ENCODE measurements around the gene ABTB1. TPM values are rescaled to one million over a fixed set of nuclear protein-coding genes. Genes with fewer than 3 reads are reported as not detected.

ABTB1 gene
- total and polyA plus RNA-seq, 9 of the 15 experiments (the other 6 are each of a cell fraction or from before 2014, with no cell fraction given): 0.04 to 2.3 (median 0.55) TPM; not detected in 1

DNA sequence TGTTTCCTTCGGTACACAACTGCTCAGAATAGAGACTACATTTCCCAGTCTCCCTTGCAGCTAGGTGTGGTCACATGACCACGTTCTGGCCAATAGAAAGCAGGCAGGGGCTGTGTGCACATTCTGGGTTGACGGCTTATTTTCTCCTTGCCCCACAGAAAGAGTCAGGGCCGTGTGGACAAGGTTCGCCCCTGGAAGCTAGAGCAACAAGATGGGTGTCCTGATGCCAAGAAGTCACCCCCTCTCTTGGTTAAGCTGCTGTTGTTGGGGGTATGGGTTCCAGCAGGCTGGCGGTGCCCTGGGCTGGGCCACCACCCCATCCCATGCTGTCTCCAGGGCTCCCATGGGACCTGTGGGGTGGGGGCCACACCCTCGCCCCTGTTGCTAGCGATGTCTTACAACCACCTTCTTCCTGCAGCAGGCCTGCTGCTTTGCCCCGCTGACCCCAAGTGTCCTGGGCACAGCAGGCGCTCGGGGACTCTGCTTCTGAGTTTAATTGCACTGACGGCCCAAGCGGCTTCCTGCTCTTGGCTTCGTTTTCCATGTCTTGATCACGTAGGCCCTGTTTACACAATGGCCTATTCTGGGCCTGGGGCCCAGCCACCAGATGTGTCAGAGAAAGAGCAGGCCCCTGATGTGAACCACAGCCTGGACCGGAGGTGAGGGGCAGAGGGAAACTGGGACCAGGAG, 24.9 kb downstream of the ABTB1 start:
- Histone ChIP-seq H3K4me3 (no peak overlapping the region), H4K20me1 (replicated peaks; ENCODE audit: control insufficient read depth, insufficient read depth, low read length) (no peaks in the 10 kb centered on the region), H3K4me1 (replicated peaks in 1 of 2; ENCODE audit: control insufficient read depth in 2 of 2, insufficient read depth in 2 of 2, low read length in 2 of 2) (peaks cover 20 to 42% of the 10 kb centered on the region in 2 experiments), H3K9me1 (ENCODE audit: control insufficient read depth, insufficient read depth, low read length) (peaks cover 3% of the 10 kb centered on the region), H3K27ac (ENCODE audit: extremely low read depth, low read depth, low read length) (no peak overlapping the region; the same call in 2 of the 3 replicates), H3K4me2 (ENCODE audit: insufficient read depth, low read length) (peak overlapping the region; percentile 66), H3K9ac (ENCODE audit: insufficient read depth in 1 of 2, low read depth in 2 of 2, low read length in 2 of 2) (peak overlapping the region in 1 of 2 experiments; percentile 18; a peak in 1 of 4 replicates), H3K9me3 (replicated peaks; ENCODE audit: control insufficient read depth, insufficient read depth, low read depth, low read length) (no peaks in the 10 kb centered on the region), H3K36me3 (ENCODE audit: control insufficient read depth, insufficient read depth, low read length) (no peaks in the 10 kb centered on the region), H3K79me2 (ENCODE audit: control insufficient read depth, insufficient read depth, low read length) (no peaks in the 10 kb centered on the region), H3K27me3 (ENCODE audit: control insufficient read depth in 2 of 2, insufficient read depth in 2 of 2, low read length in 2 of 2) (peaks cover 0 to 8% of the 10 kb centered on the region in 2 experiments; a peak in 1 of 5 replicates), H2AFZ (ENCODE audit: low read depth, low read length) (peak overlapping the region; percentile 96)
- FAIRE-seq (peak; percentile 98), DNase-seq (ENCODE audit: extremely low read depth in 1 of 4, low spot score in 3 of 4) (peak; percentile 66 to 79 (median 70)), ATAC-seq (peak; percentile 92)
- no TSS peak for BruUV-seq (replicated peaks)
- ChIA-PET CTCF (ENCODE audit: low intra/inter-chr PET ratio) (interaction anchor here (0.6 kb wide), 1 partner anchor 349 kb away, joined by 3 read pairs; no protein-coding TSS in a partner anchor), POLR2A (no interaction called here)
- intact Hi-C loops (cut with micrococcal nuclease): loop anchor here (5.0 kb wide), 1 partner anchor 50 kb away; no protein-coding TSS in a partner anchor
- in situ Hi-C loops (cut with MboI): no loop called here
- 36% methylated on average over 10 of the region's 16 CpGs for WGBS (ENCODE audit: insufficient coverage, low coverage, missing lambda C conversion rate)
- peak; percentile 88 for TF ChIP-seq HCFC1 (IDR thresholded peaks at IDR 0.05; ENCODE audit: low read depth, low read length)
- TF ChIP-seq HNRNPLL (IDR thresholded peaks at IDR 0.05; ENCODE audit: low read depth, low read length, poor library complexity, severe bottlenecking): no peak
- TF ChIP-seq, protein P1, sequence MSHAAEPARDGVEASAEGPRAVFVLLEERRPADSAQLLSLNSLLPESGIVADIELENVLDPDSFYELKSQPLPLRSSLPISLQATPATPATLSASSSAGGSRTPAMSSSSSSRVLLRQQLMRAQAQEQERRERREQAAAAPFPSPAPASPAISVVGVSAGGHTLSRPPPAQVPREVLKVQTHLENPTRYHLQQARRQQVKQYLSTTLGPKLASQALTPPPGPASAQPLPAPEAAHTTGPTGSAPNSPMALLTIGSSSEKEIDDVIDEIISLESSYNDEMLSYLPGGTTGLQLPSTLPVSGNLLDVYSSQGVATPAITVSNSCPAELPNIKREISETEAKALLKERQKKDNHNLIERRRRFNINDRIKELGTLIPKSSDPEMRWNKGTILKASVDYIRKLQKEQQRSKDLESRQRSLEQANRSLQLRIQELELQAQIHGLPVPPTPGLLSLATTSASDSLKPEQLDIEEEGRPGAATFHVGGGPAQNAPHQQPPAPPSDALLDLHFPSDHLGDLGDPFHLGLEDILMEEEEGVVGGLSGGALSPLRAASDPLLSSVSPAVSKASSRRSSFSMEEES (CRISPR knock-in tag; IDR thresholded peaks at IDR 0.05): peak; percentile 98
- TF ChIP-seq MTA1 (IDR thresholded peaks at IDR 0.05; ENCODE audit: borderline replicate concordance): no peak
- peak; percentile 98 for TF ChIP-seq TOE1 (IDR thresholded peaks at IDR 0.05; ENCODE audit: borderline replicate concordance)
- no peak for TF ChIP-seq TOE1 (CRISPR knock-in tag; IDR thresholded peaks at IDR 0.05; ENCODE audit: borderline replicate concordance, low read depth)
- peak; percentile 86 for TF ChIP-seq ZNF143 (CRISPR knock-in tag; IDR thresholded peaks at IDR 0.05)
- TF ChIP-seq ZNF583 (CRISPR knock-in tag; IDR thresholded peaks at IDR 0.05): no peak
- TF ChIP-seq CBFA2T2 (conservative IDR thresholded peaks at IDR 0.05): peak; percentile 70
- peak; percentile 39 for TF ChIP-seq FOS (IDR thresholded peaks at IDR 0.05; ENCODE audit: extremely low read depth, insufficient read length)
- TF ChIP-seq RHOXF2B (CRISPR knock-in tag; conservative IDR thresholded peaks at IDR 0.05): no peak
- TF ChIP-seq, protein P2, sequence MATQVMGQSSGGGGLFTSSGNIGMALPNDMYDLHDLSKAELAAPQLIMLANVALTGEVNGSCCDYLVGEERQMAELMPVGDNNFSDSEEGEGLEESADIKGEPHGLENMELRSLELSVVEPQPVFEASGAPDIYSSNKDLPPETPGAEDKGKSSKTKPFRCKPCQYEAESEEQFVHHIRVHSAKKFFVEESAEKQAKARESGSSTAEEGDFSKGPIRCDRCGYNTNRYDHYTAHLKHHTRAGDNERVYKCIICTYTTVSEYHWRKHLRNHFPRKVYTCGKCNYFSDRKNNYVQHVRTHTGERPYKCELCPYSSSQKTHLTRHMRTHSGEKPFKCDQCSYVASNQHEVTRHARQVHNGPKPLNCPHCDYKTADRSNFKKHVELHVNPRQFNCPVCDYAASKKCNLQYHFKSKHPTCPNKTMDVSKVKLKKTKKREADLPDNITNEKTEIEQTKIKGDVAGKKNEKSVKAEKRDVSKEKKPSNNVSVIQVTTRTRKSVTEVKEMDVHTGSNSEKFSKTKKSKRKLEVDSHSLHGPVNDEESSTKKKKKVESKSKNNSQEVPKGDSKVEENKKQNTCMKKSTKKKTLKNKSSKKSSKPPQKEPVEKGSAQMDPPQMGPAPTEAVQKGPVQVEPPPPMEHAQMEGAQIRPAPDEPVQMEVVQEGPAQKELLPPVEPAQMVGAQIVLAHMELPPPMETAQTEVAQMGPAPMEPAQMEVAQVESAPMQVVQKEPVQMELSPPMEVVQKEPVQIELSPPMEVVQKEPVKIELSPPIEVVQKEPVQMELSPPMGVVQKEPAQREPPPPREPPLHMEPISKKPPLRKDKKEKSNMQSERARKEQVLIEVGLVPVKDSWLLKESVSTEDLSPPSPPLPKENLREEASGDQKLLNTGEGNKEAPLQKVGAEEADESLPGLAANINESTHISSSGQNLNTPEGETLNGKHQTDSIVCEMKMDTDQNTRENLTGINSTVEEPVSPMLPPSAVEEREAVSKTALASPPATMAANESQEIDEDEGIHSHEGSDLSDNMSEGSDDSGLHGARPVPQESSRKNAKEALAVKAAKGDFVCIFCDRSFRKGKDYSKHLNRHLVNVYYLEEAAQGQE (IDR thresholded peaks at IDR 0.05; ENCODE audit: borderline replicate concordance): peak; percentile 61
- TF ChIP-seq, protein P2 (CRISPR knock-in tag; IDR thresholded peaks at IDR 0.05; ENCODE audit: low read depth): no peak
- no peak for TF ChIP-seq POLR2A (conservative IDR thresholded peaks at IDR 0.05)

Measured in K562 (cell line).